Neural progenitor cell (in vitro differentiated cells): ENCODE results near the gene PRPSAP1. TPM values are rescaled to one million over a fixed set of nuclear protein-coding genes. Genes with fewer than 3 reads are reported as not detected.

ENCODE experiments used
- DNase-seq: peaks from one replicate; pipeline ENCODE4 v3.0.0-alpha.2; 2016; ENCODE audit warnings: low spot score
- H2AFZ ChIP-seq: fragments of 200-600 bp; sonication (generic); replicated peaks from 2 replicates; pipeline ENCODE4 v1.6.1; 2016; ENCODE audit warnings: antibody characterized with exemption
- H3F3A ChIP-seq: fragments of 200-600 bp; sonication (generic); 2 replicates; pipeline ENCODE4 v1.6.1; 2016; ENCODE audit warnings: antibody characterized with exemption, low read depth
- H3K27ac ChIP-seq: fragments of 200-600 bp; sonication (generic); 2 replicates; pipeline ENCODE4 v1.5.1; 2016; ENCODE audit warnings: mild to moderate bottlenecking
- H3K27me3 ChIP-seq: fragments of 200-600 bp; sonication (generic); 2 replicates; pipeline ENCODE4 v1.6.1; 2016; ENCODE audit warnings: mild to moderate bottlenecking, moderate library complexity
- H3K36me3 ChIP-seq: fragments of 200-600 bp; sonication (generic); 2 replicates; pipeline ENCODE4 v1.5.1; 2016
- H3K4me1 ChIP-seq: fragments of 200-600 bp; sonication (generic); 2 replicates; pipeline ENCODE4 v1.6.1; 2016; ENCODE audit warnings: mixed run types
- H3K4me2 ChIP-seq: fragments of 200-600 bp; sonication (generic); 2 replicates; pipeline ENCODE4 v1.6.1; 2016
- H3K4me3 ChIP-seq: fragments of 200-600 bp; sonication (generic); 2 replicates; pipeline ENCODE4 v1.5.1; 2016
- H3K79me2 ChIP-seq: fragments of 200-600 bp; sonication (generic); 2 replicates; pipeline ENCODE4 v1.6.1; 2016; ENCODE audit warnings: low read depth
- H3K9ac ChIP-seq: fragments of 200-600 bp; sonication (generic); 2 replicates; pipeline ENCODE4 v1.6.1; 2016
- H3K9me3 ChIP-seq: fragments of 200-600 bp; sonication (generic); 2 replicates; pipeline ENCODE4 v1.5.1; 2016; ENCODE audit warnings: low read depth
- H4K20me1 ChIP-seq: fragments of 200-600 bp; sonication (generic); 2 replicates; pipeline ENCODE4 v1.6.1; 2016; ENCODE audit warnings: low read depth
- H3K27ac Mint-ChIP-seq: 3 replicates; pipeline ENCODE4 v1.8.0; 2021; ENCODE audit warnings: mixed read lengths
- H3K27me3 Mint-ChIP-seq: 2 replicates; pipeline ENCODE4 v1.8.0; 2022; ENCODE audit warnings: low read depth, mild to moderate bottlenecking, inconsistent platforms, moderate library complexity, mixed read lengths; ENCODE audit not compliant: insufficient read depth
- H3K36me3 Mint-ChIP-seq: 3 replicates; pipeline ENCODE4 v1.8.0; 2021; ENCODE audit warnings: mixed read lengths
- H3K4me1 Mint-ChIP-seq: 3 replicates; pipeline ENCODE4 v1.8.0; 2021; ENCODE audit warnings: mixed read lengths
- H3K4me3 Mint-ChIP-seq: 3 replicates; pipeline ENCODE4 v1.8.0; 2021; ENCODE audit warnings: mild to moderate bottlenecking, moderate library complexity, mixed read lengths
- H3K9me3 Mint-ChIP-seq: 3 replicates; pipeline ENCODE4 v1.8.0; 2020; ENCODE audit warnings: mixed read lengths
- CTCF ChIP-seq: fragments of 200-600 bp; sonication (generic); IDR thresholded peaks from 2 replicates; pipeline ENCODE4 v1.5.1; 2017; ENCODE audit warnings: antibody characterized with exemption, mild to moderate bottlenecking
- EZH2 ChIP-seq: fragments of 200-600 bp; sonication (generic); IDR thresholded peaks from 2 replicates; pipeline ENCODE4 v1.6.1; 2017; ENCODE audit warnings: antibody characterized with exemption, mild to moderate bottlenecking, moderate library complexity
- EZH2phosphoT487 ChIP-seq: fragments of 200-600 bp; sonication (generic); IDR thresholded peaks from 2 replicates; pipeline ENCODE4 v1.6.1; 2017; ENCODE audit warnings: antibody characterized with exemption
- total RNA-seq: library from RNA; depleted of rRNA; stranded (reverse); fragments of >200 nt; gene quantifications from 2 replicates; pipeline ENCODE4 v1.2.3, GENCODE V29; 2015; ENCODE audit warnings: low replicate concordance

Gene PRPSAP1
- total RNA-seq, 1 donor from 2014 or later = 89.7 TPM

- H3K4me3 ChIP-seq = peak overlapping the region; percentile 87
- no peaks in the 10 kb centered on the region for H3K27me3 ChIP-seq
- Mint-ChIP-seq H3K27ac (peak overlapping the region; percentile 66), H3K4me1 (peaks cover 49% of the 10 kb centered on the region), H3K36me3 (peaks cover 5% of the 10 kb centered on the region), H3K4me3 (peak overlapping the region; percentile 93), H3K27me3 (peaks cover 6% of the 10 kb centered on the region), H3K9me3 (no peaks in the 10 kb centered on the region)
- peaks cover 24% of the 10 kb centered on the region for H3K4me1 ChIP-seq
- H3F3A ChIP-seq = peaks cover 9% of the 10 kb centered on the region
- no peaks in the 10 kb centered on the region for H3K9me3 ChIP-seq
- no peak for DNase-seq
- H2AFZ ChIP-seq = no peak overlapping the region
- H3K4me2 ChIP-seq = peak overlapping the region; percentile 91
- H3K9ac ChIP-seq = peak overlapping the region; percentile 51
- no peaks in the 10 kb centered on the region for H3K36me3 ChIP-seq
- H4K20me1 ChIP-seq = peaks cover 16% of the 10 kb centered on the region
- no peak for TF ChIP-seq EZH2phosphoT487
- TF ChIP-seq EZH2 = no peak
- no peak for TF ChIP-seq CTCF
- no peak overlapping the region for H3K27ac ChIP-seq
- H3K79me2 ChIP-seq = peaks cover 44% of the 10 kb centered on the region
These were observed 87.3 kb downstream of the PRPSAP1 start for GRCh38 chr17:76266244-76266938.

- H3K4me1 ChIP-seq = peaks cover 23% of the 10 kb centered on the region
- Mint-ChIP-seq H3K4me3 (peak overlapping the region; percentile 93), H3K4me1 (peaks cover 45% of the 10 kb centered on the region), H3K9me3 (no peaks in the 10 kb centered on the region), H3K27ac (no peak overlapping the region), H3K36me3 (peaks cover 5% of the 10 kb centered on the region), H3K27me3 (peaks cover 7% of the 10 kb centered on the region)
- H4K20me1 ChIP-seq = peaks cover 9% of the 10 kb centered on the region
- peak; percentile 84 for DNase-seq
- peak overlapping the region; percentile 51 for H3K9ac ChIP-seq
- peaks cover 9% of the 10 kb centered on the region for H3F3A ChIP-seq
- TF ChIP-seq EZH2phosphoT487 = no peak
- no peaks in the 10 kb centered on the region for H3K27me3 ChIP-seq
- H2AFZ ChIP-seq = no peak overlapping the region
- peak overlapping the region; percentile 91 for H3K4me2 ChIP-seq
- H3K27ac ChIP-seq = no peak overlapping the region
- no peaks in the 10 kb centered on the region for H3K36me3 ChIP-seq
- H3K4me3 ChIP-seq = peak overlapping the region; percentile 87
- H3K79me2 ChIP-seq = peaks cover 44% of the 10 kb centered on the region
- H3K9me3 ChIP-seq = no peaks in the 10 kb centered on the region
These were observed 88.0 kb downstream of the PRPSAP1 start for GRCh38 chr17:76265624-76266243.

GRCh38 chr17:76264755-76265623 lies 88.7 kb downstream of the PRPSAP1 start, which contains the start of gene UBALD2:
Gene UBALD2, plus strand, starts transcription at chr17:76265348. Its CDS starts 158 bp downstream, at chr17:76265506.
- peak within 1 kb of the TSS; percentile 87 for H3K4me3 ChIP-seq
- peak; percentile 98 for DNase-seq
- Mint-ChIP-seq H3K36me3 (peaks cover 5% of the 10 kb centered on the region), H3K27me3 (peaks cover 7% of the 10 kb centered on the region), H3K4me3 (peak within 1 kb of the TSS; percentile 93), H3K9me3 (no peaks in the 10 kb centered on the region), H3K27ac (peak within 1 kb of the TSS; percentile 81), H3K4me1 (peaks cover 44% of the 10 kb centered on the region)
- peaks cover 9% of the 10 kb centered on the region for H4K20me1 ChIP-seq
- H3K9ac ChIP-seq = peak within 1 kb of the TSS; percentile 51
- no peaks in the 10 kb centered on the region for H3K36me3 ChIP-seq
- TF ChIP-seq CTCF (no peak), EZH2phosphoT487 (no peak), EZH2 (no peak)
- H3K4me2 ChIP-seq = peak within 1 kb of the TSS; percentile 91
- H3K4me1 ChIP-seq = peaks cover 24% of the 10 kb centered on the region
- H2AFZ ChIP-seq = no peak within 1 kb of the TSS
- H3K79me2 ChIP-seq = peaks cover 44% of the 10 kb centered on the region
- H3K27ac ChIP-seq = no peak within 1 kb of the TSS
- no peaks in the 10 kb centered on the region for H3K9me3 ChIP-seq
- H3K27me3 ChIP-seq = no peaks in the 10 kb centered on the region
- H3F3A ChIP-seq = peaks cover 10% of the 10 kb centered on the region
